Neural cell (in vitro differentiated cells): Measurements from ENCODE around the gene SNTG2.

ENCODE experiments used
- CTCF ChIP-seq: fragments of 450-650 bp; IDR thresholded peaks from 2 replicates; pipeline ENCODE4 v1.5.1; 2014; ENCODE audit warnings: antibody characterized with exemption, mild to moderate bottlenecking, moderate library complexity; ENCODE audit not compliant: poor library complexity, severe bottlenecking
- MXI1 ChIP-seq: fragments of 450-650 bp; conservative IDR thresholded peaks from 2 replicates; pipeline ENCODE4 v1.6.1; 2014; ENCODE audit warnings: antibody characterized with exemption, mild to moderate bottlenecking; ENCODE audit not compliant: poor library complexity, severe bottlenecking

GRCh38 chr2:1207962-1208510 lies 257.4 kb downstream of the SNTG2 start:
- no peak for TF ChIP-seq CTCF
- TF ChIP-seq MXI1: no peak
